HepG2 (cell line): Measurements from ENCODE around the gene SIAH2. TPM values are rescaled to one million over a fixed set of nuclear protein-coding genes. Genes with fewer than 3 reads are reported as not detected.

ENCODE experiments used
- CEBPG ChIP-seq: IDR thresholded peaks from 2 replicates; pipeline ENCODE4 v1.6.1; 2016
- DR1 ChIP-seq: sonication (generic); formaldehyde crosslinking; IDR thresholded peaks from 2 replicates; pipeline ENCODE4 v1.8.0; 2021; ENCODE audit warnings: mild to moderate bottlenecking, missing genetic modification reagents, inconsistent platforms
- PHF21A ChIP-seq: sonication (generic); formaldehyde crosslinking; IDR thresholded peaks from 2 replicates; pipeline ENCODE4 v1.5.0; 2020; ENCODE audit warnings: mild to moderate bottlenecking, missing genetic modification reagents
- ZNF367 ChIP-seq: sonication (generic); formaldehyde crosslinking; IDR thresholded peaks from 2 replicates; pipeline ENCODE4 v1.4.0; 2020; ENCODE audit warnings: missing genetic modification reagents, borderline replicate concordance
- ZNF619 ChIP-seq: sonication (generic); formaldehyde crosslinking; IDR thresholded peaks from 2 replicates; pipeline ENCODE4 v1.4.0; 2020; ENCODE audit warnings: mild to moderate bottlenecking, missing genetic modification reagents
- polyA plus RNA-seq, 8 experiments: library from polyadenylated mRNA; depleted of rRNA in 3 of 8; stranded (reverse) in 7 of 8; unstranded in 1 of 8; fragments of >200 nt; fragmentation: Illumina TruSeq in 4 of 8; extraction: Trizol in 4 of 8; gene quantifications; 2 replicates each; pipeline versions ENCODE4 v1.2.1 to v1.2.3, GENCODE V29; 2011 to 2016; ENCODE audit warnings: low read depth in 4 of 8, missing spikeins in 1 of 8, mixed read lengths in 1 of 8; ENCODE audit not compliant: insufficient read depth in 1 of 8
- total RNA-seq, 5 experiments: library from RNA; depleted of rRNA; stranded (reverse); fragments of >200 nt; fragmentation: Illumina TruSeq; extraction: Trizol; gene quantifications; 2 replicates each; pipeline ENCODE4 v1.2.3, GENCODE V29; 2016; ENCODE audit warnings: low read depth in 1 of 5
- TF ChIP-seq, protein P1 (sequence below): sonication (generic); formaldehyde crosslinking; IDR thresholded peaks from 2 replicates; pipeline ENCODE4 v1.4.0; 2020; ENCODE audit warnings: missing genetic modification reagents
- TF ChIP-seq, protein P2 (sequence below): IDR thresholded peaks from 2 replicates; pipeline ENCODE4 v1.6.1; 2016; ENCODE audit warnings: low read depth, missing genetic modification reagents, missing compliant biosample characterization
- TF ChIP-seq, protein P3 (sequence below): sonication (generic); formaldehyde crosslinking; IDR thresholded peaks from 2 replicates; pipeline ENCODE4 v1.4.0; 2020; ENCODE audit warnings: missing genetic modification reagents, mild to moderate bottlenecking, borderline replicate concordance
- TF ChIP-seq, protein P4 (sequence below), 2 experiments: IDR thresholded peaks; 2 replicates each; pipeline ENCODE4 v1.6.1; 2011 to 2012; ENCODE audit warnings: low read length in 2 of 2, borderline replicate concordance in 1 of 2, low read depth in 1 of 2, mild to moderate bottlenecking in 1 of 2, moderate library complexity in 1 of 2

SIAH2 gene
- total and polyA plus RNA-seq, 2 of the 13 experiments (the other 11 are each of a cell fraction or from before 2014, with no cell fraction given): 71.8 to 117 TPM

DNA sequence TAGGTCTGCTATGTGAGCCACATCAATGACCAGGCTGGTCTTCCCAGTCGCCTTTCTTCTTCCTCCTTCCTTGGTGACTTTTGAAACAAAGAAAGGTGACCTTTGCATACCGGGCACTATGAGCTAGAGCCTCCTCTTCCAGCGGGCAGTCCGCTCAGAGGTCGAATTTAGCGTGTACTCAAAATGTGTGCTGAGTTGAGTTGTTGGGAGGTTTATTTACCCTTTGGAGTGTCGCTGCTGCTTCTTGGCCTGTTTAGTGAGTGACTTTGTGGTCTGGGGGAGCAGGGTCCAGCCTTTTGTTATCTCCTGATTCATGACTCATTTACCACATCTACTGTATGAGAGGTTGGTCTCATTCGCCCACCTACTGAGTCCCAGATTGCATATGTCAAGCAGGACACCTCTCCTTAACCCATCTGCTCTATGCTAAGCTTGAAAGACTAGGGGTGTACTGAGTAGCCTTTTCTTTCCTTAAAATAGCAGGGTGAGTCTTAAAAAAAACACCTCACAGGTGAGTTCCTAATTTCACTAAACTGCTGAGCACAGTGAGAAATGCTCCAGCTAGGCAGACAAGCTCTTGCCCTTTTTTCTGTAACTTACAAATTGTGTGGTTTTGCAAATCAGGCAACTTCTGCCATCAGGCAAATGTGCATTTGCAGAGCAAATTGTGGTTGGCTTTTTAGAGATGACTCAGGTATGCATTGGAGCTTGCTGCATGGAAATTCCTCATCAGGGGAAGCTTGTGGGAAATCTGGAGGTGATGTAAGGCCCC is 3.2 kb upstream of the SIAH2 start (continued):
- TF ChIP-seq, protein P1, sequence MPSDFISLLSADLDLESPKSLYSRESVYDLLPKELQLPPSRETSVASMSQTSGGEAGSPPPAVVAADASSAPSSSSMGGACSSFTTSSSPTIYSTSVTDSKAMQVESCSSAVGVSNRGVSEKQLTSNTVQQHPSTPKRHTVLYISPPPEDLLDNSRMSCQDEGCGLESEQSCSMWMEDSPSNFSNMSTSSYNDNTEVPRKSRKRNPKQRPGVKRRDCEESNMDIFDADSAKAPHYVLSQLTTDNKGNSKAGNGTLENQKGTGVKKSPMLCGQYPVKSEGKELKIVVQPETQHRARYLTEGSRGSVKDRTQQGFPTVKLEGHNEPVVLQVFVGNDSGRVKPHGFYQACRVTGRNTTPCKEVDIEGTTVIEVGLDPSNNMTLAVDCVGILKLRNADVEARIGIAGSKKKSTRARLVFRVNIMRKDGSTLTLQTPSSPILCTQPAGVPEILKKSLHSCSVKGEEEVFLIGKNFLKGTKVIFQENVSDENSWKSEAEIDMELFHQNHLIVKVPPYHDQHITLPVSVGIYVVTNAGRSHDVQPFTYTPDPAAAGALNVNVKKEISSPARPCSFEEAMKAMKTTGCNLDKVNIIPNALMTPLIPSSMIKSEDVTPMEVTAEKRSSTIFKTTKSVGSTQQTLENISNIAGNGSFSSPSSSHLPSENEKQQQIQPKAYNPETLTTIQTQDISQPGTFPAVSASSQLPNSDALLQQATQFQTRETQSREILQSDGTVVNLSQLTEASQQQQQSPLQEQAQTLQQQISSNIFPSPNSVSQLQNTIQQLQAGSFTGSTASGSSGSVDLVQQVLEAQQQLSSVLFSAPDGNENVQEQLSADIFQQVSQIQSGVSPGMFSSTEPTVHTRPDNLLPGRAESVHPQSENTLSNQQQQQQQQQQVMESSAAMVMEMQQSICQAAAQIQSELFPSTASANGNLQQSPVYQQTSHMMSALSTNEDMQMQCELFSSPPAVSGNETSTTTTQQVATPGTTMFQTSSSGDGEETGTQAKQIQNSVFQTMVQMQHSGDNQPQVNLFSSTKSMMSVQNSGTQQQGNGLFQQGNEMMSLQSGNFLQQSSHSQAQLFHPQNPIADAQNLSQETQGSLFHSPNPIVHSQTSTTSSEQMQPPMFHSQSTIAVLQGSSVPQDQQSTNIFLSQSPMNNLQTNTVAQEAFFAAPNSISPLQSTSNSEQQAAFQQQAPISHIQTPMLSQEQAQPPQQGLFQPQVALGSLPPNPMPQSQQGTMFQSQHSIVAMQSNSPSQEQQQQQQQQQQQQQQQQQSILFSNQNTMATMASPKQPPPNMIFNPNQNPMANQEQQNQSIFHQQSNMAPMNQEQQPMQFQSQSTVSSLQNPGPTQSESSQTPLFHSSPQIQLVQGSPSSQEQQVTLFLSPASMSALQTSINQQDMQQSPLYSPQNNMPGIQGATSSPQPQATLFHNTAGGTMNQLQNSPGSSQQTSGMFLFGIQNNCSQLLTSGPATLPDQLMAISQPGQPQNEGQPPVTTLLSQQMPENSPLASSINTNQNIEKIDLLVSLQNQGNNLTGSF: no peak
- TF ChIP-seq PHF21A (peak; percentile 81), DR1 (peak; percentile 25; the same call in 1 of the 2 replicates), CEBPG (CRISPR knock-in tag) (0 out of 2 replicates have a peak, but pooled peaks have one; percentile 1), ZNF619 (CRISPR knock-in tag) (no peak), ZNF367 (CRISPR knock-in tag) (no peak)
- TF ChIP-seq, protein P2, sequence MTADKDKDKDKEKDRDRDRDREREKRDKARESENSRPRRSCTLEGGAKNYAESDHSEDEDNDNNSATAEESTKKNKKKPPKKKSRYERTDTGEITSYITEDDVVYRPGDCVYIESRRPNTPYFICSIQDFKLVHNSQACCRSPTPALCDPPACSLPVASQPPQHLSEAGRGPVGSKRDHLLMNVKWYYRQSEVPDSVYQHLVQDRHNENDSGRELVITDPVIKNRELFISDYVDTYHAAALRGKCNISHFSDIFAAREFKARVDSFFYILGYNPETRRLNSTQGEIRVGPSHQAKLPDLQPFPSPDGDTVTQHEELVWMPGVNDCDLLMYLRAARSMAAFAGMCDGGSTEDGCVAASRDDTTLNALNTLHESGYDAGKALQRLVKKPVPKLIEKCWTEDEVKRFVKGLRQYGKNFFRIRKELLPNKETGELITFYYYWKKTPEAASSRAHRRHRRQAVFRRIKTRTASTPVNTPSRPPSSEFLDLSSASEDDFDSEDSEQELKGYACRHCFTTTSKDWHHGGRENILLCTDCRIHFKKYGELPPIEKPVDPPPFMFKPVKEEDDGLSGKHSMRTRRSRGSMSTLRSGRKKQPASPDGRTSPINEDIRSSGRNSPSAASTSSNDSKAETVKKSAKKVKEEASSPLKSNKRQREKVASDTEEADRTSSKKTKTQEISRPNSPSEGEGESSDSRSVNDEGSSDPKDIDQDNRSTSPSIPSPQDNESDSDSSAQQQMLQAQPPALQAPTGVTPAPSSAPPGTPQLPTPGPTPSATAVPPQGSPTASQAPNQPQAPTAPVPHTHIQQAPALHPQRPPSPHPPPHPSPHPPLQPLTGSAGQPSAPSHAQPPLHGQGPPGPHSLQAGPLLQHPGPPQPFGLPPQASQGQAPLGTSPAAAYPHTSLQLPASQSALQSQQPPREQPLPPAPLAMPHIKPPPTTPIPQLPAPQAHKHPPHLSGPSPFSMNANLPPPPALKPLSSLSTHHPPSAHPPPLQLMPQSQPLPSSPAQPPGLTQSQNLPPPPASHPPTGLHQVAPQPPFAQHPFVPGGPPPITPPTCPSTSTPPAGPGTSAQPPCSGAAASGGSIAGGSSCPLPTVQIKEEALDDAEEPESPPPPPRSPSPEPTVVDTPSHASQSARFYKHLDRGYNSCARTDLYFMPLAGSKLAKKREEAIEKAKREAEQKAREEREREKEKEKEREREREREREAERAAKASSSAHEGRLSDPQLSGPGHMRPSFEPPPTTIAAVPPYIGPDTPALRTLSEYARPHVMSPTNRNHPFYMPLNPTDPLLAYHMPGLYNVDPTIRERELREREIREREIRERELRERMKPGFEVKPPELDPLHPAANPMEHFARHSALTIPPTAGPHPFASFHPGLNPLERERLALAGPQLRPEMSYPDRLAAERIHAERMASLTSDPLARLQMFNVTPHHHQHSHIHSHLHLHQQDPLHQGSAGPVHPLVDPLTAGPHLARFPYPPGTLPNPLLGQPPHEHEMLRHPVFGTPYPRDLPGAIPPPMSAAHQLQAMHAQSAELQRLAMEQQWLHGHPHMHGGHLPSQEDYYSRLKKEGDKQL (CRISPR knock-in tag): peak; percentile 51; the same call in 1 of the 2 replicates
- TF ChIP-seq, protein P3, sequence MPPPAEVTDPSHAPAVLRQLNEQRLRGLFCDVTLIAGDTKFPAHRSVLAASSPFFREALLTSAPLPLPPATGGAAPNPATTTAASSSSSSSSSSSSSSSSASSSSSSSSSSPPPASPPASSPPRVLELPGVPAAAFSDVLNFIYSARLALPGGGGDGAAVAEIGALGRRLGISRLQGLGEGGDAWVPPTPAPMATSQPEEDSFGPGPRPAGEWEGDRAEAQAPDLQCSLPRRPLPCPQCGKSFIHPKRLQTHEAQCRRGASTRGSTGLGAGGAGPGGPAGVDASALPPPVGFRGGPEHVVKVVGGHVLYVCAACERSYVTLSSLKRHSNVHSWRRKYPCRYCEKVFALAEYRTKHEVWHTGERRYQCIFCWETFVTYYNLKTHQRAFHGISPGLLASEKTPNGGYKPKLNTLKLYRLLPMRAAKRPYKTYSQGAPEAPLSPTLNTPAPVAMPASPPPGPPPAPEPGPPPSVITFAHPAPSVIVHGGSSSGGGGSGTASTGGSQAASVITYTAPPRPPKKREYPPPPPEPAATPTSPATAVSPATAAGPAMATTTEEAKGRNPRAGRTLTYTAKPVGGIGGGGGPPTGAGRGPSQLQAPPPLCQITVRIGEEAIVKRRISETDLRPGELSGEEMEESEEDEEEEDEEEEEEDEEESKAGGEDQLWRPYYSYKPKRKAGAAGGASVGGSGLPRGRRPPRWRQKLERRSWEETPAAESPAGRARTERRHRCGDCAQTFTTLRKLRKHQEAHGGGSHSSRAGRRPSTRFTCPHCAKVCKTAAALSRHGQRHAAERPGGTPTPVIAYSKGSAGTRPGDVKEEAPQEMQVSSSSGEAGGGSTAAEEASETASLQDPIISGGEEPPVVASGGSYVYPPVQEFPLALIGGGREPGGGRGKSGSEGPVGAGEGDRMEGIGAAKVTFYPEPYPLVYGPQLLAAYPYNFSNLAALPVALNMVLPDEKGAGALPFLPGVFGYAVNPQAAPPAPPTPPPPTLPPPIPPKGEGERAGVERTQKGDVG: no peak
- TF ChIP-seq, protein P4, sequence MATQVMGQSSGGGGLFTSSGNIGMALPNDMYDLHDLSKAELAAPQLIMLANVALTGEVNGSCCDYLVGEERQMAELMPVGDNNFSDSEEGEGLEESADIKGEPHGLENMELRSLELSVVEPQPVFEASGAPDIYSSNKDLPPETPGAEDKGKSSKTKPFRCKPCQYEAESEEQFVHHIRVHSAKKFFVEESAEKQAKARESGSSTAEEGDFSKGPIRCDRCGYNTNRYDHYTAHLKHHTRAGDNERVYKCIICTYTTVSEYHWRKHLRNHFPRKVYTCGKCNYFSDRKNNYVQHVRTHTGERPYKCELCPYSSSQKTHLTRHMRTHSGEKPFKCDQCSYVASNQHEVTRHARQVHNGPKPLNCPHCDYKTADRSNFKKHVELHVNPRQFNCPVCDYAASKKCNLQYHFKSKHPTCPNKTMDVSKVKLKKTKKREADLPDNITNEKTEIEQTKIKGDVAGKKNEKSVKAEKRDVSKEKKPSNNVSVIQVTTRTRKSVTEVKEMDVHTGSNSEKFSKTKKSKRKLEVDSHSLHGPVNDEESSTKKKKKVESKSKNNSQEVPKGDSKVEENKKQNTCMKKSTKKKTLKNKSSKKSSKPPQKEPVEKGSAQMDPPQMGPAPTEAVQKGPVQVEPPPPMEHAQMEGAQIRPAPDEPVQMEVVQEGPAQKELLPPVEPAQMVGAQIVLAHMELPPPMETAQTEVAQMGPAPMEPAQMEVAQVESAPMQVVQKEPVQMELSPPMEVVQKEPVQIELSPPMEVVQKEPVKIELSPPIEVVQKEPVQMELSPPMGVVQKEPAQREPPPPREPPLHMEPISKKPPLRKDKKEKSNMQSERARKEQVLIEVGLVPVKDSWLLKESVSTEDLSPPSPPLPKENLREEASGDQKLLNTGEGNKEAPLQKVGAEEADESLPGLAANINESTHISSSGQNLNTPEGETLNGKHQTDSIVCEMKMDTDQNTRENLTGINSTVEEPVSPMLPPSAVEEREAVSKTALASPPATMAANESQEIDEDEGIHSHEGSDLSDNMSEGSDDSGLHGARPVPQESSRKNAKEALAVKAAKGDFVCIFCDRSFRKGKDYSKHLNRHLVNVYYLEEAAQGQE (IDR thresholded peaks at IDR 0.05; ENCODE audit: borderline replicate concordance in 1 of 2, low read depth in 1 of 2, low read length in 2 of 2): peak in 1 of 2 experiments; percentile 60; a peak in 1 of 4 replicates
